ENCODE data around the gene C3orf22. TPM values are rescaled to one million over a fixed set of nuclear protein-coding genes. Genes with fewer than 3 reads are reported as not detected.

C3orf22 gene
- total and polyA plus RNA-seq, 9 of the 15 experiments (the other 6 are each of a cell fraction or from before 2014, with no cell fraction given): not detected

DNA sequence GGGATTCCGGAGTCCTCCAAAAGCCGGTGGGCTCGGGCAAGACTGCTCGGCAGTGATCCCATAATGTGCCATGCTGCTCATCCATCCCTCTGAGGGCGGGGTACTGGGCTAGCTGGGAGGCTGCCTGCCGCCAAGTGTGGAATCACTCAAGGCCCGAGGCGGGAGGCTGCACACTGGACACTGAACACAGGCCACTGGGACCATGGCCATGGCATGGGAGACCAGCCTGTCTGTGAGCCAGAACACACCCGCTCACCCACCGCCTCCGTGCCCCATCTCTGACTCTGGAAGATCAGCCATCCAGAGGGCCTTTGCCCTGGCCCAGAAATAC lies 1.4 kb downstream of the C3orf22 start:
- Histone ChIP-seq H3K9ac (ENCODE audit: insufficient read depth in 1 of 2, low read depth in 2 of 2, low read length in 2 of 2) (no peak overlapping the region), H3K4me2 (ENCODE audit: insufficient read depth, low read length) (no peak overlapping the region), H4K20me1 (replicated peaks; ENCODE audit: control insufficient read depth, insufficient read depth, low read length) (no peaks in the 10 kb centered on the region; the same call in 1 of the 2 replicates), H2AFZ (ENCODE audit: low read depth, low read length) (no peak overlapping the region), H3K9me3 (replicated peaks; ENCODE audit: control insufficient read depth, insufficient read depth, low read depth, low read length) (no peaks in the 10 kb centered on the region), H3K4me3 (no peak overlapping the region), H3K9me1 (ENCODE audit: control insufficient read depth, insufficient read depth, low read length) (no peaks in the 10 kb centered on the region), H3K27ac (ENCODE audit: extremely low read depth, low read depth, low read length) (no peak overlapping the region), H3K27me3 (ENCODE audit: control insufficient read depth in 2 of 2, insufficient read depth in 2 of 2, low read length in 2 of 2) (peaks cover 4 to 29% of the 10 kb centered on the region in 2 experiments; a peak in 2 of 5 replicates), H3K79me2 (ENCODE audit: control insufficient read depth, insufficient read depth, low read length) (no peaks in the 10 kb centered on the region), H3K36me3 (ENCODE audit: control insufficient read depth, insufficient read depth, low read length) (no peaks in the 10 kb centered on the region), H3K4me1 (replicated peaks in 1 of 2; ENCODE audit: control insufficient read depth in 2 of 2, insufficient read depth in 2 of 2, low read length in 2 of 2) (no peaks in the 10 kb centered on the region)
- no TSS peak for BruUV-seq (replicated peaks)
- WGBS (ENCODE audit: insufficient coverage, low coverage, missing lambda C conversion rate): 0% methylated on average over 1 of the region's 11 CpGs
- TF ChIP-seq NFIC (IDR thresholded peaks at IDR 0.05): no peak
- TF ChIP-seq ZNF395 (CRISPR knock-in tag; IDR thresholded peaks at IDR 0.05): no peak
- no peak for TF ChIP-seq CUX1 (CRISPR knock-in tag; IDR thresholded peaks at IDR 0.05)
- TF ChIP-seq CBX2 (IDR thresholded peaks at IDR 0.05; ENCODE audit: insufficient read depth, low read length, poor library complexity, severe bottlenecking): no peak
- TF ChIP-seq STAT5B (CRISPR knock-in tag; IDR thresholded peaks at IDR 0.05): no peak
- TF ChIP-seq U2AF1 (optimal IDR thresholded peaks at IDR 0.05; ENCODE audit: low read depth, low read length): no peak
- no peak for TF ChIP-seq ZNF253 (CRISPR knock-in tag; conservative IDR thresholded peaks at IDR 0.05)
- TF ChIP-seq ATF2 (CRISPR knock-in tag; IDR thresholded peaks at IDR 0.05): no peak
- ChIA-PET CTCF (ENCODE audit: low intra/inter-chr PET ratio) (no interaction called here), POLR2A (no interaction called here)
- ATAC-seq: no peak
- in situ Hi-C loops (cut with MboI): no loop called here
- no peak for FAIRE-seq
- intact Hi-C loops (cut with micrococcal nuclease): no loop called here
- no peak for DNase-seq (ENCODE audit: extremely low read depth in 1 of 4, low spot score in 3 of 4)

Data from K562 (cell line).